Lung (tissue), 16 donors: Measurements from ENCODE around the gene OXCT2. TPM values are rescaled to one million over a fixed set of nuclear protein-coding genes. Genes with fewer than 3 reads are reported as not detected.
A peak's percentile ranks its signal among the peaks of the same experiment; 100 is the strongest.
"Not testable (repeated sequence)": the region's sequence is repeated elsewhere in the genome, so short reads cannot be mapped to it uniquely, and the experiment has no call there.

Source experiments
- ATAC-seq: fragments of 200-7000 bp; cut with Tn5 transposase; one replicate; pipeline ENCODE4 v1.9.1; 2020; ENCODE audit warnings: moderate number of reproducible peaks; ENCODE audit not compliant: insufficient read depth, low FRiP score
- DNase-seq, 3 donors: peaks; one replicate each; pipeline ENCODE4 v3.0.0-alpha.2; 2013 to 2017
- H3K27ac ChIP-seq, 2 donors: one replicate each; pipeline ENCODE4 v1.5.1; 2013; ENCODE audit warnings: mild to moderate bottlenecking in 2 of 2, moderate library complexity in 2 of 2, control low read depth in 1 of 2, inconsistent platforms in 1 of 2, low read depth in 1 of 2, low read length in 1 of 2
- H3K27me3 ChIP-seq, 3 donors: one replicate each; pipeline ENCODE4 v1.5.1; 2013; ENCODE audit warnings: low read length in 2 of 3; ENCODE audit not compliant: control insufficient read depth in 3 of 3, insufficient read depth in 3 of 3
- H3K36me3 ChIP-seq, 4 donors: one replicate each; pipeline ENCODE4 v1.5.1; 2013; ENCODE audit warnings: low read length in 4 of 4, mild to moderate bottlenecking in 1 of 4, moderate library complexity in 1 of 4; ENCODE audit not compliant: control insufficient read depth in 4 of 4, insufficient read depth in 4 of 4
- H3K4me1 ChIP-seq, 5 donors: one replicate each; pipeline ENCODE4 v1.5.1; 2013; ENCODE audit warnings: low read length in 5 of 5, mild to moderate bottlenecking in 2 of 5, moderate library complexity in 1 of 5; ENCODE audit not compliant: control insufficient read depth in 5 of 5, insufficient read depth in 5 of 5
- H3K4me3 ChIP-seq: one replicate; pipeline ENCODE4 v1.5.1; 2013; ENCODE audit warnings: mild to moderate bottlenecking, control low read depth, moderate library complexity
- H3K9ac ChIP-seq, 2 donors: one replicate each; pipeline ENCODE4 v1.5.1; 2013; ENCODE audit warnings: low read length in 2 of 2, control low read depth in 1 of 2; ENCODE audit not compliant: insufficient read depth in 1 of 2
- H3K9me3 ChIP-seq, 4 donors: one replicate each; pipeline ENCODE4 v1.5.1; 2013; ENCODE audit warnings: low read length in 3 of 4, mild to moderate bottlenecking in 1 of 4, moderate library complexity in 1 of 4; ENCODE audit not compliant: control insufficient read depth in 4 of 4, insufficient read depth in 3 of 4
- CTCF ChIP-seq: IDR thresholded peaks from 2 replicates; pipeline ENCODE4 v1.5.1; 2012; ENCODE audit warnings: mild to moderate bottlenecking; ENCODE audit errors: control extremely low read depth, extremely low read depth
- WGBS, 2 donors: extraction: QIAGEN DNeasy Blood & Tissue Kit; methylation state at CpG; one replicate each; pipeline ENCODE4 v1.1.7; 2013; 5-methylcytosine and 5-hydroxymethylcytosine counted together
- long read RNA-seq, 5 donors: transcript quantifications; one replicate each; lab custom pipeline, GENCODE V29; 2026
- polyA plus RNA-seq, 2 donors: library from polyadenylated mRNA; stranded (reverse); fragments of 200-250 nt; gene quantifications; one replicate each; pipeline ENCODE4 v1.2.1, GENCODE V29; 2013
- total RNA-seq, 2 donors: library from RNA; depleted of rRNA in 1 of 2; stranded (reverse); fragments of >200 nt in 1 of 2; gene quantifications; one replicate each; pipeline ENCODE4 v1.2.1, GENCODE V29; 2014 to 2021
- donor health status: control.
- donor health status: control.
- donor health status: Bipolar disorder and iron deficiency.
- donor health status: healthy.
- donor health status: DM: yes; HTN: yes; CAD: no.

OXCT2 gene
- total RNA-seq (under 1 TPM; 0.17 to 0.95 TPM), polyA plus RNA-seq (under 1 TPM; 0.43 to 0.53 TPM)
- long read RNA-seq, donor 1: 0 reads
- long read RNA-seq, donor 2: 0 reads
- long read RNA-seq, donor 3: 0 reads
- long read RNA-seq, donor 4: 0 reads
- long read RNA-seq, donor 5, partial matches to known transcripts: 0 of 1 reads
- long read RNA-seq, donor 5, other reads (novel, unspliced or antisense): 0 of 1 reads

GRCh38 chr1:39771022-39771532 lies at the start of gene OXCT2:
OXCT2 (minus strand) TSS chr1:39771348; CDS start chr1:39771255, 93 bp downstream.
- H3K36me3 ChIP-seq, H3K9ac ChIP-seq, H3K4me1 ChIP-seq, ATAC-seq, H3K27ac ChIP-seq, H3K9me3 ChIP-seq, H3K4me3 ChIP-seq, H3K27me3 ChIP-seq: not testable (repeated sequence)
- peak in 1 of 3 donors; percentile 7 for DNase-seq
- WGBS, 2 donors: 4 to 5% methylated on average over 16 to 51 of the region's 57 CpGs

GRCh38 chr1:39819091-39819812 lies 48.1 kb upstream of the OXCT2 start:
- Histone ChIP-seq H3K4me1 (no peaks in the 10 kb centered on the region), H3K36me3 (no peaks in the 10 kb centered on the region), H3K9me3 (no peaks in the 10 kb centered on the region), H3K4me3 (no peak overlapping the region), H3K27ac (no peak overlapping the region), H3K27me3 (no peaks in the 10 kb centered on the region), H3K9ac (no peak overlapping the region)
- 79 to 86% methylated on average over 22 of the region's 22 CpGs for WGBS, 2 donors
- no peak for TF ChIP-seq CTCF
- no peak for DNase-seq
- no peak for ATAC-seq

GRCh38 chr1:39818482-39818881 lies 47.3 kb upstream of the OXCT2 start:
- no peak overlapping the region for H3K27ac ChIP-seq
- no peaks in the 10 kb centered on the region for H3K4me1 ChIP-seq
- no peak overlapping the region for H3K9ac ChIP-seq
- H3K9me3 ChIP-seq: no peaks in the 10 kb centered on the region
- no peak for TF ChIP-seq CTCF
- WGBS, 2 donors: 96 to 100% methylated on average over 2 of the region's 2 CpGs
- H3K27me3 ChIP-seq: no peaks in the 10 kb centered on the region
- H3K36me3 ChIP-seq: no peaks in the 10 kb centered on the region
- H3K4me3 ChIP-seq: no peak overlapping the region
- no peak for ATAC-seq
- no peak for DNase-seq

- not testable (repeated sequence) for H3K4me3 ChIP-seq, H3K9ac ChIP-seq, H3K27me3 ChIP-seq, H3K36me3 ChIP-seq, H3K9me3 ChIP-seq, H3K4me1 ChIP-seq
- DNase-seq (peak in 2 of 3 donors; percentile 11 to 25), ATAC-seq (peak; percentile 43)
- H3K27ac ChIP-seq: peak overlapping the region in 1 of 2 donors; percentile 32
- WGBS, 2 donors: 40 to 50% methylated on average over 17 to 18 of the region's 24 CpGs
Measured at GRCh38 chr1:39817091-39817932, 46.2 kb upstream of the OXCT2 start.
